ENCODE results near the gene ELMOD3. TPM values are rescaled to one million over a fixed set of nuclear protein-coding genes. Genes with fewer than 3 reads are reported as not detected.

Gene ELMOD3
- total RNA-seq, 4 donors from 2014 or later, result 17.4 to 21.5 (median 18.3) TPM

DNA sequence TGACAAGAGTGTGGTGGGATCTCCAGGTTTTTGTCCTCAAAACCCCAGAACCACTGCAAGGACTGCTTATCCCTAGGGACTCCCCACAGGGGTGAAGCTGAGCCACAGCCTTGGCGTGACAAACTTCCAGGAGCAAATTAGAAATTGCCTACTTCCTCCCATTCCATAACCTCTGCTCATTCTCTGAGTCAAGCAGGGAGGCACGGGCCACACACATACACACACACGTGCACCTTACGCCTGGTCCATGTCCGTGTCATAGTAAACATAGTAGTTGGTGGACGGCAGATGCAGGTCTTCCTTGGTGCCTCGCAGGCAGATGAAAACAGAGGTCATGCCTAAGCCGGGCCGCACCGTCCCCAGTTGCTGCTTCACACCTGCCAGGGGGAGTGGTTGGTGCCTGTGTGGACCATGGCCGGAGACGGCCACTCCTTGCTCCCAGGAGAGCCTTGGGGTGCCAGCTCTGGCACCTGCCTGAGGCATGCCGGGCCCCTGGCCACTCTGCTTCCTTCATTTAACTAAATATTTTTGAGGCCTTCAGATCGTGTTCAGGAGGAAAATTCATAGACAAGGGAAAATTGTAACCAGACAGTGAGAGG lies 10.1 kb upstream of the ELMOD3 start:
- peaks cover 25 to 73% (median 65%) of the 10 kb centered on the region in 4 donors for H3K36me3 ChIP-seq
- no peaks in the 10 kb centered on the region for H3K9me3 ChIP-seq
- TF ChIP-seq, protein P1, sequence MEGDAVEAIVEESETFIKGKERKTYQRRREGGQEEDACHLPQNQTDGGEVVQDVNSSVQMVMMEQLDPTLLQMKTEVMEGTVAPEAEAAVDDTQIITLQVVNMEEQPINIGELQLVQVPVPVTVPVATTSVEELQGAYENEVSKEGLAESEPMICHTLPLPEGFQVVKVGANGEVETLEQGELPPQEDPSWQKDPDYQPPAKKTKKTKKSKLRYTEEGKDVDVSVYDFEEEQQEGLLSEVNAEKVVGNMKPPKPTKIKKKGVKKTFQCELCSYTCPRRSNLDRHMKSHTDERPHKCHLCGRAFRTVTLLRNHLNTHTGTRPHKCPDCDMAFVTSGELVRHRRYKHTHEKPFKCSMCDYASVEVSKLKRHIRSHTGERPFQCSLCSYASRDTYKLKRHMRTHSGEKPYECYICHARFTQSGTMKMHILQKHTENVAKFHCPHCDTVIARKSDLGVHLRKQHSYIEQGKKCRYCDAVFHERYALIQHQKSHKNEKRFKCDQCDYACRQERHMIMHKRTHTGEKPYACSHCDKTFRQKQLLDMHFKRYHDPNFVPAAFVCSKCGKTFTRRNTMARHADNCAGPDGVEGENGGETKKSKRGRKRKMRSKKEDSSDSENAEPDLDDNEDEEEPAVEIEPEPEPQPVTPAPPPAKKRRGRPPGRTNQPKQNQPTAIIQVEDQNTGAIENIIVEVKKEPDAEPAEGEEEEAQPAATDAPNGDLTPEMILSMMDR (IDR thresholded peaks at IDR 0.05), result no peak
- TF ChIP-seq POLR2A (IDR thresholded peaks at IDR 0.05; ENCODE audit: low read depth), result no peak
- TF ChIP-seq EP300 (IDR thresholded peaks at IDR 0.05), result no peak
- no peak for TF ChIP-seq POLR2AphosphoS5 (IDR thresholded peaks at IDR 0.05)
- no peak overlapping the region for H3K27ac ChIP-seq (replicated peaks in 1 of 4)
- 86% methylated on average over 12 of the region's 14 CpGs for WGBS
- peaks cover 0 to 9% (median 8%) of the 10 kb centered on the region in 4 donors for H3K4me1 ChIP-seq
- DNase-seq (ENCODE audit: extremely low spot score), result no peak
- intact Hi-C loops (cut with DNase I), result no loop called here
- H3K27me3 ChIP-seq, result no peaks in the 10 kb centered on the region
- H3K4me3 ChIP-seq, result no peak overlapping the region

- intact Hi-C loops (cut with DNase I), result no loop called here
- DNase-seq (ENCODE audit: extremely low spot score), result no peak
- TF ChIP-seq POLR2A (IDR thresholded peaks at IDR 0.05; ENCODE audit: low read depth), result no peak
- TF ChIP-seq EP300 (IDR thresholded peaks at IDR 0.05), result no peak
- no peak for TF ChIP-seq POLR2AphosphoS5 (IDR thresholded peaks at IDR 0.05)
- TF ChIP-seq, protein P1 (IDR thresholded peaks at IDR 0.05), result no peak
- no peaks in the 10 kb centered on the region for H3K27me3 ChIP-seq
- WGBS, result 93% methylated on average over 3 of the region's 3 CpGs
- H3K9me3 ChIP-seq, result no peaks in the 10 kb centered on the region
- H3K4me3 ChIP-seq, result no peak overlapping the region
- H3K4me1 ChIP-seq, result peaks cover 2 to 13% (median 5%) of the 10 kb centered on the region in 4 donors
- H3K27ac ChIP-seq (replicated peaks in 1 of 4), result no peak overlapping the region
- H3K36me3 ChIP-seq, result peaks cover 42 to 93% (median 87%) of the 10 kb centered on the region in 4 donors
These were observed 7.0 kb upstream of the ELMOD3 start for GRCh38 chr2:85347599-85347998.

GRCh38 chr2:85353876-85354285 lies 688 bp upstream of the ELMOD3 start:
- H3K9me3 ChIP-seq, result no peaks in the 10 kb centered on the region
- H3K36me3 ChIP-seq, result peaks cover 17 to 68% (median 52%) of the 10 kb centered on the region in 4 donors
- intact Hi-C loops (cut with DNase I), result no loop called here
- H3K4me3 ChIP-seq, result peak overlapping the region; percentile 69 to 93 (median 78)
- no peak for DNase-seq (ENCODE audit: extremely low spot score)
- H3K27ac ChIP-seq (replicated peaks in 1 of 4), result peak overlapping the region; percentile 82 to 90 (median 86)
- 7% methylated on average over 16 of the region's 16 CpGs for WGBS
- TF ChIP-seq, protein P1 (IDR thresholded peaks at IDR 0.05), result no peak
- TF ChIP-seq POLR2A (IDR thresholded peaks at IDR 0.05; ENCODE audit: low read depth) (no peak), EP300 (IDR thresholded peaks at IDR 0.05) (no peak), POLR2AphosphoS5 (IDR thresholded peaks at IDR 0.05) (no peak)
- H3K27me3 ChIP-seq, result no peaks in the 10 kb centered on the region
- H3K4me1 ChIP-seq, result peaks cover 24 to 62% (median 53%) of the 10 kb centered on the region in 4 donors

- peaks cover 10 to 66% (median 48%) of the 10 kb centered on the region in 4 donors for H3K36me3 ChIP-seq
- H3K27me3 ChIP-seq, result no peaks in the 10 kb centered on the region
- H3K9me3 ChIP-seq, result no peaks in the 10 kb centered on the region
- intact Hi-C loops (cut with DNase I), result no loop called here
- DNase-seq (ENCODE audit: extremely low spot score), result no peak
- TF ChIP-seq, protein P1 (IDR thresholded peaks at IDR 0.05), result no peak
- TF ChIP-seq POLR2AphosphoS5 (IDR thresholded peaks at IDR 0.05), result no peak
- no peak for TF ChIP-seq POLR2A (IDR thresholded peaks at IDR 0.05; ENCODE audit: low read depth)
- TF ChIP-seq EP300 (IDR thresholded peaks at IDR 0.05), result no peak
- H3K4me1 ChIP-seq, result peaks cover 24 to 64% (median 53%) of the 10 kb centered on the region in 4 donors
- peak overlapping the region; percentile 69 to 93 (median 78) for H3K4me3 ChIP-seq
- 0% methylated on average over 2 of the region's 10 CpGs for WGBS
- peak overlapping the region; percentile 82 to 90 (median 86) for H3K27ac ChIP-seq (replicated peaks in 1 of 4)
These were observed 473 bp downstream of the ELMOD3 start for GRCh38 chr2:85355073-85355410.
